ENCODE measurements around the gene CUTA.
"Not testable (repeated sequence)": the region's sequence is repeated elsewhere in the genome, so short reads cannot be mapped to it uniquely, and the experiment has no call there.

CUTA gene

DNA sequence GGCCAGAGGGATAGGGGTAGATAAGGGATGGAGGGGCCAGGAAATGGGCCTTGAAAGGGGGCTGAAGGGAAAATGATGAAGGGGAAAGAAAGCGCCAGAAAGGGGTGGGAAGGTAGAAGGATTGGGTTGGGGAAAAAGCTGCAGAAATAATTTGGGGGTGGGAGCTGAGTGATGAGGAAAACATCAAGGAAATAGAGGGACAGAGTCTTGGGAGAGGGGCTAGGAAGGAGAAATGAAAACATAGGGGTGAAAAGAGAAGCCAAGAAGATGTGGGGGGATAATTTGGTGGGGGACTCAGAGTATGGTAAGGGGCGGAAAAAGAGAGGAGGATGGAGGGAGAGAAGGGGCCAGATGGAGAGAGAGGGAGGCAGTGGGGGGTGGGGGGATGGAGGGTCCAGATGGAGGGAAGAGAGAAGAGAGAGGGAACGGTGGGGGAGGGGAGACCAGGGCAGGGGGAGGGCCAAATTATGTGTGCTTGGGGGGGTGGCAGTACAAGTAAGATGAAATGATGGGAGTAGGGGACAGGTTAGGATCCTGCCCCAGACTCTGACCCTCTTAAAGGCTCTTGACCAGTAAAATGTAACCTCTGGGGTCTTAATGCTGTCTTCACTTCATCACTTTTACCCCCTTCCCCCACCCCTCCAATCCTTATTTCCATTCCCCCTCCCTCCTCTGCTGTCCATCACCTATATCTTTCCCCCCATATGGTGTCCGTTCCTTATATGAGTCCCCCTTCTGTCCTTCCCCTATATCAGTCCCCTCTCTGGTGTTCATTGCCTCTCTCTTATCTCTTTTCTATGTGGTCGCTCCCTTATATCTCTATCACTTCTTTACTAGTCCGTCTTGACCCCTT lies 2.8 kb upstream of the CUTA start:
- no peak for DNase-seq

DNA sequence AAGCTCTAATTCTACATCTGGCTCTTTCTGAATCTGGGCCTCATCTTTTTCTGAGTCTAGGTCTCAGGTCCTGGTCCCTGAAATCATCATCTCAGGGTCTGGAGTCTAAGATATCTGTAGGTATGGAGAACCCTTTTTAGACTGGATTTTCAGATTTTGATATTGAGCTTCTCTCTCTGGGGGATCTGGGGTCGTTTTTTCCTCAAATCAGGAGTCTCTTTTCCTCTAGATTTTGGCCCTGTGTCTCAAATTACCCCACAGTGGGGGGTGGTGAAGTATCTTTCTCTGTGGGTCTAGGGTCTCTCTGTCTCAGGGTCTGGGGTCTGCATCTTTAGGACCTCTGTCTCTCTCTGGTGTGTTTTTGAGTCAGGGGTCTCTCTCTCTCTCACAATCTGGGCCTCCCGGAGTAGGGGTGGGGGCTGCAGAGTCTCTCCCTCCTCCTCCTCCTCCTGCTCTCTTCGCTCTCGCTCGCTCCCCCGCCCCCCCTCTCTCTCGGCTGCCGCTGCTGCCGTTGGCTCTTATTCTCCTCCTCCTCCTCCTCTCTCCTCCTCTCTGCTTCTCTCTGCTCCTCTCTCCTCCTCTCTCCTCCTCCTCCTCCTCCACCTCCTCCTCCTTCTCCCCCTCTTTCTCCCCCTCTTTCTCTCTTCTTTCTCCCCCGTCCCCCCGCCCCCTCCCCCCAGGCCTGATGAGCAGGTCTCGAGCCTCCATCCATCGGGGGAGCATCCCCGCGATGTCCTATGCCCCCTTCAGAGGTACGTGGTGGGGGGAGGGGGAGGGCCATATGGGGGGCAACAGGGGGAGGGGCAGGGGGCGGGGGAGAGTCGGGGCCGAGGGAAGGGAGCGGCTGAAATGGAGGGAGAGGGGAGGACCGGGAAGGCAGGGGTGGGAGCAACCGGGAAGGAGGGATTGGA lies 1.9 kb upstream of the CUTA start, which contains the start of gene SYNGAP1:
TSS of gene SYNGAP1 (plus strand) at position 486 of the 911 bp plus-strand sequence. CDS start at position 686, 200 bp downstream.
- peak; percentile 9 for DNase-seq

DNA sequence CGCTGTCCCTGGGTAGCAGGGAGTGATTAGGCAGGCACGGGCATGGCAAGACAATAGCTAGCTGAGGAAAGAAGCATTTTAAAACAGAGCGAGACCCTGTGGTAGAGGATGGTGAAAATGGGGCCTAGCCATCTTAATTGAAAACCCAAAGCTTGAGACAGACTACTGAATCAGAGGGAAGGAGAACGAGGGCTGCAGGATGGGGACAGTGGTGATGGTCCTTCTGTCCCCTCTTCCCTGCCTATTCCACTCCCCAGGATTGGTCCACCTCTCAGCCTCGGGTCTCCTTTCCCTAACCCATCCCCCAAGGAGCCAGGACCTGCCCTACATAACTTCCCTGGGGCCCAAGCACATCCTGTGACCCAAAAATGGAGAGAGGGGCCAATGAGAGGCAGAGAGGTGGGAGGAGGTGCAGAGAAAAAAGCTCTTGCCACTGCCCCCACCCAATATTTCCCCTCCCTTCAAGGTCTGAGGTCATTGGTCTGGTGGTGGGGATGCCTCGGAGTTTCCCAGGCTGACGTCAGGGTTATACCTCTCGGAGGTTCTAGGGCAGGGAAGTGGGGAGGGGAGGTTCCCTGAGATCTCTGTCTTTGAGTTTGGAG lies 884 bp upstream of the CUTA start:
- no peak for DNase-seq

DNA sequence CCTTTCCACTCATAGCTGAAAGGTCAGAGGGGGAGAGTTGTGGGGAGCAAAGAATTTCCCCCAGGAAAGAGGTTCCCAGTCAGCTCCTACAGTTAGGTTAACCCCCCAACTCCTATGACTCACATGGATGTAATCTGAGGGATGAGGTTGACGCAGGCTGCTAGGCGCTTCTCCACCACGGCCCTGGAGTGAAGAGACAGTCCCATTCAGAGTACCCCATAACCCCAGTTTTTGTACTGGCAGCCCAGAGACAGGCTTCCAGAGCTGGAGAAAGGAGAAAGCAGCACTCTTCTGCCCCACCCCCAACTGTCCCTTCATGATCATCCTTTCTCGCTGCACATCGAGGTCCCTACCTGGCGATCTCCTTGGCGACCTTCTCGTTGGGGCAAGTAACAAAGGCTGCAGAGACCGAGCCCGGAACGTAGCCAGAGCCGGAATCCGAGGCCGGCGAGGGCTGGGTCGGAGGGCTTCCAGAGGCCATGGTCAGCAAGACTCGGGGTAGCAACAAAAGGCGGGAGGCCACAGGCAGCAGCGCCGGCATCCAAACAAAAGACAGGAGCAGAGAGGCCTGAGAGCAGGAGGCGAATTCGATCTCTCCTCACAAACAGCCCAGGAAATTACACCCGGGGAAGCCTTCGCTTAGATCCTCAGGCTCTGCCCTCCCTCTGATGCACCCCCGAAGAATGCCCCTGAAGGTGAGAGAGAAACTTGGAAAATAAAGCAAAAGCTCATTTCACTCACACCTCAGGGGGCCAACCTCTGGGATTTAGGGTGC lies 592 bp downstream of the CUTA start:
- DNase-seq: no peak

DNA sequence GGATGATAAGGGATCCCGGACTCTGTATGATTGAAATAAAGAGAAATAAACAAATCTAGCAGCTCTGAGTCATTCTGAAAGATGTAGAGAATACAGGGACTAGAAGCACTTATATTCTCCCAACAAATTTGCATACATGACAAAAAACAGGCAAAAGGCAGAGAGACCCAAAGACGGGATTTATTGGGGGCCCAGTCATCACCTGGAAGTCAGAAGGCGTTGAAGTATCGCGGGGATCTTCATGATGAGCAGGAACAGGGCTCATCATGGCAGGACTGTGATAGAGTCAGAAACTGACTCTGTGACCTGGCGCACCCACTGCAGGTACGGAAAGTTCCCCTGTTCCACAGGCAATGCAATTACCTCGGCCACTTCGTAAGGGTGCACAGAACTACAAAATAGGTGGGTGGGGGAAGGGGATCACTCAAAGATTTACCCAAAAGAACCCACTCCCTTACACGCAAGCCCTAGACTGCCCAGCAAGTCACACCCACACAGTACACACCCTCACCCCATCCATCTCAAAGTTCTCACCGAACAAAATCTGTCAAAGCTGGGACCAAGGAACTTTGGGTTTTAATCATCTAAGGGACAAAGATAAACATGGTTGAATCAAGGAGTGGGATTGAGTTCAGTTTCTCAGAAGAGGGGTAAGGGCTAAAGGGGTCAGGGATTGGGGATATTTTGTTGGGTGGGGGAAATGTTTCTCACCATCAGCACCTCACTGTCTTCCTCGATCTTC lies 1.4 kb downstream of the CUTA start:
- DNase-seq: no peak

DNA sequence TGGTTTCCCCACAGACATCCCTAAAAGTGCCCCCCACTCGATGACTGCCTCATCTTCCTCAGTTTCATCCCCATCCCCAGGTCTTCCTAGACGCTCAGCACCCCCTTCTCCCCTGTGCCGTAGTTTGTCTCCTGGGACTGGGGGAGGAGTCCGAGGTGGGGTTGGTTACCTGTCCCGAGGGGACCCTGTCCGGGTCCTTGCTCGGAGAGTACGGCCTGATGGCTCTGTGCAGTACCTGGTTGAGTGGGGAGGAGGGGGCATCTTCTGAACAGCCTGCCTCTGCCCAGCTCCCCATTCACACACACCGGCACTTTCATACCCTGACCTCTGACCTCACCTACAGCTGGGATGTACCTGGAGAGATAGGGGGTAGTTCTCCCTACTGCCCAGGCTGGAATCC lies 2.1 kb downstream of the CUTA start:
- no peak for DNase-seq

DNA sequence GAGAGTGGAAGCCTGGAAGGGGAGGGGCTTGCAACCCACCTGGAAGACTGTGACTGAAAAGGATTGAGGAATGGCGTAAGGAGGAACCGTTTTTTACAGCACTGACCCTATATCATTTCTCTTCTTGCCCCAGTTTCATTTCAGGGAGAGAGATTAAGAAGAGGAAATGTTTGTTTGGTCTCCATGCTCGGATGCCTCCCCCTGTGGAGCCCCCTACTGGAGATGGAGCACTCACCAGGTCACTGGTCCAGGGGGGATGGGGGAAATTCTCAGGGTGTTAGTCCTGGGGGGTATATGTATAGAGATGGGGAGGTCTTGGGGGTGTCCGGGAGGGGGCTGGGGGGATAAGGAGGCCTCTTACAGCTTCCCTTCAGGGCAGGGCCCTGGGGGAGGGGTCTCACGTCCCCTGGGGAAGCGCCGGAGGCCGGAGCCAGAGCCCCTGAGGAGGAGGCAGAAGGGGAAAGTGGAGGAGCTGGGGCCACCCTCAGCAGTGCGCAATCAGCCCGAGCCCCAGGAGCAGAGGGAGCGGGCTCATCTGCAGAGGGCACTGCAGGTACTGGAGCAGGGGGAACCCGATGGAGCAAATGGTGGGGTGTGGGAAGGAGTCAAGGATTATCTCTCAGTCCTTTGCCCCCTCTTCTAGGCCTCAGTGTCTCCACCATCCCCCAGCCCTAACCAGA lies 3.2 kb downstream of the CUTA start:
- DNase-seq: no peak

DNA sequence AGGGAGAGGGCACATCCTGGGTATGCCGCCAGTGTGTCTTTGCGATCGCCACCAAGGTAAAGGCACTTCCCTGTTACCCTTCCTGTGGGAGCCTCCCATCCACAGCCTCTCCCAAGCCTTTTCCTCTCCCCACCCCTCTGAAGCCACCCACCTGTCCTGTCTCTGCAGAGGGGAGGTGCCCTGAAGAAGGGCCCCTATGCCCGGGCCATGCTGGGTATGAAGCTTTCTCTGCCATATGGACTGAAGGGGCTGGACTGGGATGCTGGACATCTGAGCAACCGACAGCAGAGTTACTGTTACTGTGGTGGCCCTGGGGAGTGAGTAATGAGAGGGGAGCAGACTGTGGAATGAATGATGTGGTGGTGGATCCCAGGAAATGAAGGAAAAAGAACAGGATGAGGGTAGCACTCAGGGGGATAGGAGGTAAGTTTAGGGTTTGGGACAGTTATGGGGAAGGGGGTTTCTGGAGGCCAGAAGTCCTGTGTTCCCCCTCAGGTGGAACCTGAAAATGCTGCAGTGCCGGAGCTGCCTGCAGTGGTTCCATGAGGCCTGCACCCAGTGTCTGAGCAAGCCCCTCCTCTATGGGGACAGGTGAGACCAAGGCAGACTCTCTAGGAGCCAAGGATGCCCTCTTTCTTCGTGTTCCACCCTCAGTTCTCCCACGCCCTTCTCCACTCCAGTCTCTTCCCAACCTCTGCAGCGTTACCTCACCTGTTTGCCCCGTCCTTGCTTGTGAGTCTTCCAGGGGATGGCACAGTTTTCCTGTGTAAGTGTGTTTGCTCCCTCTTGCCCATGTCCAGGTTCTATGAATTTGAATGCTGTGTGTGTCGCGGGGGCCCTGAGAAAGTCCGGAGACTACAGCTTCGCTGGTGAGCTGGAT lies 4.4 kb downstream of the CUTA start:
- DNase-seq: no peak

DNA sequence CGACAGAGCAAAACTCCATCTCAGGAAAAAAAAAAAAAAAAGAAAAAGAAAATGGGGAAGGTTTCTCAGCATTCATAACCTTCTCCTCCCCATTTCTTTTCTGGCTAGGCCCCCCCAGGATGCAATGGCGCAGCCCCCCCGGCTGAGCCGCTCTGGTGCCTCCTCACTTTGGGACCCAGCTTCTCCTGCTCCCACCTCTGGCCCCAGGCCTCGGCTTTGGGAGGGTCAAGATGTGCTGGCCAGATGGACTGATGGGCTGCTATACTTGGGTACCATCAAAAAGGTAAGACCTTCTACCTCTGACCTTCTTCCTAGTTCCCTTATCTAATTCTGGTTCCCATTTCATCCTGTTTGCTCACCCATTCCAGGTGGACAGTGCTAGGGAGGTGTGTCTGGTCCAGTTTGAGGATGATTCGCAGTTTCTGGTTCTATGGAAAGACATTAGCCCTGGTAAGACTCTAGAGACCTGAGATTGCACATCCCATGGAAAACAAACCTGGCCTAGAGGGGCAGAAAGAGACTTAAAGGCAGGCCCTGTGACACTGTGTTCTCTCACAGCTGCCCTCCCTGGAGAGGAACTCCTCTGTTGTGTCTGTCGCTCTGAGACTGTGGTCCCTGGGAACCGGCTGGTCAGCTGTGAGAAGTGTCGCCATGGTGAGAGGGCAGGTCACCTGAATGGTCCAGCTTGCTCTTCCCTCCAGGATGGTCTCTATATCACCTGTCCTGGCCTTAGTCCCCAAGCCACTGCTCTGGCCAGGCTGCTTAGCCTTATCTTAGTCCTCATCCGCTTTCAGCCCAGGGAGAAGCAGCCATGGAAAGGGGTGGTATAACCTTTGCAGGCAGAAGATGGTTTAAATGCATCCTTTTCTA lies 5.5 kb downstream of the CUTA start:
- DNase-seq: no peak

DNA sequence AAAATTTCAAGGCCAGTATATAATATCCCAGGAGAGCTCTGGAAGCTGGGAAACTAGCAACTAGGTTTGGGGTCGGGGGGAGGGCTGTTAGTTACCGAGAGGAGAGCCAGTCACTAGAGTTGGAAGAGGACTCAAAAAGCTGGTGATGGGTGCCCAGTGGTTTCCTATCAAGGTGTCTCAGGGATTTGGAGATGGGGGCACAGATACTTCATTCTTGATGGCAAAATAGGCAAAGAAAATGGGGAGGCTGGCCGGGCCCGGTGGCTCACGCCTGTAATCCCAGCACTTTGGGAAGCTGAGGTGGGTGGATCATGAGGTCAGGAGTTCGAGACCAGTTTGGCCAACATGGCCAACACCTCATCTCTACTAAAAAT lies 6.3 kb downstream of the CUTA start:
- no peak for DNase-seq

DNA sequence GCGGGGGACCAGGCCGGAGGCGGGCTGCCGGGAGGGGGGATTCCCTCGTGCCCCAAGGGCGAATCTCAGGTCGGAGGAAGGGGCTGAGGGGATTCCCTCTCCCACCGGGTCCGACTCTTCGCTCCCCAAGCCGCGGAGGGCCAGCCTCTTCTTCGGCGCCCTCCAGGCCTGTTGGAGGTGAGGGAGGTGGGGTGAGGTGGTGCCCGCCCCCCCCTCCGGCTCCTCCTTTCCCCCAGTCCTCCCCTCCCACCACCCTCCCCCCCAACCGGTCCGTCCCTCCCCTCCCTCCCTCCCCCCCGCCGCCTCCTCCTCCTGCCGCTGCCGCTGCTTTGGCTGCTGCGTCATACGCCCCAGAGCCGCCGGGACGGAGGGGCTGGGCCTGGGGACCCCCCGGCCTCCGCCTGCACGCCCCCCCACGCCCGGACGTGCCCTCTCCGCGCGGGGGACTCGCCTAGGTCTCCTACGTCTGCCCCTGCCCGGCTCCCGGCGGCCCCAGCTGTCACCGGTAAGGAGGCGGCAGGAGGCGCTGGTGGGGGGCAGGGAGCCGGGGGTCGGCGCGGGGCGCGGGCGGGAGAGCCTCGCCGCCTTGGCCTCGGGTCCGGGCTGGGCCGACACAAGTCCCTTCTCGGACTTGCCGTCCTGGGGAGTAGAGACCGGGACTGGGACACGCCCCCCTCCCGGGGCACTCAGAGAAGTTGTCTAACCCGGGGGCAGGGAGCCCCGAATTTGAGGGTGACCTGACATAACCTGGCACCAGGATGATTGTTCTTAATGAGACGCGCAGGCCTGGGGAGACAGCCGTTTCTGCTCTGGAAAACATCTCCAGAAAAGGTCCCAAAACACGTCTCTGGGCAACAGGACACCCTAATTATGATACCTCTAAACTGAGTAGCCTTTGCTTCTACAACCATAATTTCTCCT lies 6.9 kb downstream of the CUTA start, which contains the start of gene PHF1:
TSS of gene PHF1 (plus strand) at position 304 of the 921 bp plus-strand sequence. CDS start 1,250 bp downstream, outside the sequence.
- no peak for DNase-seq

DNA sequence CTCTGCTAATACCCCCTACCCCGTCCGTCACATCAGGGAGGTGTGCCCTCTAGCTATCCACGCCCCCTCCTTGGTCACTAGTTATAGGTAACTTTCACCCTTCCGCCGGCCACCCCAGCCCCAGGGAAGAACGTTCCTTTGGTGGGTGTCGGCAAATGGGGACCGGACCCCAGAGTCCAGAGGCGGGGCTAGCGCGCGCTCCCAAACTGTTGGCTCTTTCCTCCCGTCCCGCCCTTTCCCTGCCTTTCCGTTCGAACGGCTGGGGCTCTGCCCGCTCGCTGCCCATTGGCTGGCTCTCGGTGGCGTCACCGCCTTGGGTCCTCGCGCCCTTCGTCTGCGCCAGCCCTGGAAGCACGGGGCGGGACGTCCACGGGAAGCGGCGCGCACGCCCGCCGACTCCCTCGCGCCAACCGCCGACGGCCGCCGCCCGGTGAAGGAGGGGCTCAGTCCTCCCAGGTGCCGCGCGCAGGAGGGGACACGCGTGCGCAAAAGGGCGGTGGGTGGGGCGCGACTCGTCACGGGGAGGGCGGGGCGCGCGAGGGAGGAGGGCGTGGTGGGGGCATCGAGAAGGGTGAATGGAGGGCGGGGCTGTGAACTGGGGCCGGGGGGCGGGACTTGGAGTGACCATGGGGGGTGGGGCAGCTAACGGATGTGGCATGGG lies 7.7 kb downstream of the CUTA start:
- DNase-seq: peak; percentile 92

DNA sequence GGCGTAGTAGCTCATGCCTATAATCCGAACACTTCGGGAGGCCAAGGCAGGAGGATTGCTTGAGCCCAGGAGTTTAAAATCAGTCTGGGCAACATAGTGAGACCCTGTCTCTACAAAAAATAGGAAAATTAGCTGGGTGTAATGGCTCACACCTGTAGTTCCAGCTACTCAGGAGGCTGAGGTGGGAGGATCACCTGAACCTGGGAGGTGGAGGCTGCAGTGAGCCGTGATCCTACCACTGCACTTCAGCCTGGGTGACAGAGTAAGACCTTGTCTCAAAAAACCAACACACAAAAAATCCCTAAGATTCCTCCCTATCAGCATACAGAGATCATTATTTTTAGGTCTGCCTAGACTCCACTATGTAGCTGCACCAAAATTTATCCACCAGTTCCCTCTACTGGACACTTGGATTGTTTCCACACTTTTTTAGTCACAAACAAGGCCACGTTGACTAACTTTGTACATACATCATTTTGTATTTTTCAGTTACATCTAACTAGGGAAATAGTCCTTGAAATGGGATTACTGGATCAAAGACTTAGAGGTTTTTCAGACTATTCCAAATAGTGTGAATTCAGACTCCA lies 10.7 kb downstream of the CUTA start:
- DNase-seq: no peak

DNA sequence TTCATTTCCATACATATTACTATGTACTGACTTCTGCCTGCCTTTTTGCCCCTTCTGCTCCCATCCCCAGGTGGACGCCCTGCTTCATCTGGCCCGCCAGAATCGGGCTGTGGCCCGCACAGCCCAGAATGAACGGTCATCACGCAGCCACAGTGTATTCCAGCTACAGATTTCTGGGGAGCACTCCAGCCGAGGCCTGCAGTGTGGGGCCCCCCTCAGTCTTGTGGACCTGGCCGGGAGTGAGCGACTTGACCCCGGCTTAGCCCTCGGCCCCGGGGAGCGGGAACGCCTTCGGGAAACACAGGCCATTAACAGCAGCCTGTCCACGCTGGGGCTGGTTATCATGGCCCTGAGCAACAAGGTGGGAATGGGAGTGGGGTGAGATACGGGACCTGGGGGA lies 11.8 kb downstream of the CUTA start:
- no peak for DNase-seq

DNA sequence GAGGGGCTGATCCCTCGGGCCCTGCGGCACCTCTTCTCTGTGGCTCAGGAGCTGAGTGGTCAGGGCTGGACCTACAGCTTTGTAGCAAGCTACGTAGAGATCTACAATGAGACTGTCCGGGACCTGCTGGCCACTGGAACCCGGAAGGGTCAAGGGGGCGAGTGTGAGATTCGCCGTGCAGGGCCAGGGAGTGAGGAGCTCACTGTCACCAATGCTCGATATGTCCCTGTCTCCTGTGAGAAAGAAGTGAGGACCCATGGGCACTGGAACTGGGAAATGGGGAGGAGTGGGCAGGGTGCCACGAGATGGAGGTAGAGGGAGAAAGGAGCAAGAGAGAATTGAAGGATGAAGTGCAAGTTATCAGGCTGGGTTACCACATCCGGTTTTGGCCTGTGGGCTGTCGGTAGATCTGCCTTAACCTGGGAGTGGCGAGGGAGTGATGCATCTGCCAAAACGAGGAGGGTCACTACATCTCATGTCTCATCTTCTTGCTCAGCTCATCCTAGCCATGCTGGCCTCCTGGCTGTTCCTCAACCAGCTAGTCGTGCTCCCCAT lies 12.4 kb downstream of the CUTA start:
- no peak for DNase-seq

DNA sequence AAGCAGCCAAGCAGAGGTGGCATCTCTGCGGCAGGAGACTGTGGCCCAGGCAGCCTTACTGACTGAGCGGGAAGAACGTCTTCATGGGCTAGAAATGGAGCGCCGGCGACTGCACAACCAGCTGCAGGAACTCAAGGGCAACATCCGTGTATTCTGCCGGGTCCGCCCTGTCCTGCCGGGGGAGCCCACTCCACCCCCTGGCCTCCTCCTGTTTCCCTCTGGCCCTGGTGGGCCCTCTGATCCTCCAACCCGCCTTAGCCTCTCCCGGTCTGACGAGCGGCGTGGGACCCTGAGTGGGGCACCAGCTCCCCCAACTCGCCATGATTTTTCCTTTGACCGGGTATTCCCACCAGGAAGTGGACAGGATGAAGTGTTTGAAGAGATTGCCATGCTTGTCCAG lies 13.0 kb downstream of the CUTA start:
- DNase-seq: no peak

DNA sequence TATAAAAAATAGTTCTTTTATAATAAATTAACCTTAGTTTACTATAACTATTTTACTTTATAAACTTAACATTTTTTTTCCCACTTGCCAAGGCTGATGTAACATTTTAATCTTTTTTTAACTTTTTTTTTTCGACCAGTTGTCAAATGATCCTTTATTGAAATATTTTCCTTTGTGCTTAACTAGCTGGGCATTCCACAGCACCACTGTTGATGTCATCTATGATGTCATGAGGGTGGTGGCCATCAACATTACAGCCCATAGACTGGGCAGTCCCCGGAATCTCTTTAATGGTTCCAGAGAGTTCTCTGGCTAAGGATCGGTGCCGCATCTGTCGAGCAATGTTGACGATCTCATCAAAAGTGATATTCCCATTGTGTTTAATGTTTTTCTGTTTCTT lies 18.0 kb downstream of the CUTA start:
- DNase-seq: not testable (repeated sequence)

Measured in NCI-H1092 (cell line).